GM18508 (cell line): ENCODE data around the gene TCFL5.

Source experiments
- ATAC-seq: cut with Tn5 transposase; IDR thresholded peaks from one replicate; pipeline ENCODE4 v1.9.1; 2021; ENCODE audit warnings: moderate number of reproducible peaks; ENCODE audit not compliant: insufficient read depth, unreplicated experiment

The TCFL5 gene

GRCh38 chr20:62897666-62898065 lies 36.0 kb upstream of the TCFL5 start:
- no peak for ATAC-seq

GRCh38 chr20:62896526-62896925 lies 34.9 kb upstream of the TCFL5 start:
- no peak for ATAC-seq

- no peak for ATAC-seq
Observed at GRCh38 chr20:62895539-62895938, 33.9 kb upstream of the TCFL5 start.

- ATAC-seq: no peak
Observed at GRCh38 chr20:62894261-62894660, 32.6 kb upstream of the TCFL5 start.

GRCh38 chr20:62893700-62894099 lies 32.1 kb upstream of the TCFL5 start:
- no peak for ATAC-seq

GRCh38 chr20:62892348-62893304 lies 31.0 kb upstream of the TCFL5 start:
- no peak for ATAC-seq

- ATAC-seq: no peak
Observed at GRCh38 chr20:62891111-62891510, 29.5 kb upstream of the TCFL5 start.

- no peak for ATAC-seq
Observed at GRCh38 chr20:62890444-62890843, 28.8 kb upstream of the TCFL5 start.

- no peak for ATAC-seq
Observed at GRCh38 chr20:62889871-62890270, 28.2 kb upstream of the TCFL5 start.

GRCh38 chr20:62889411-62889810 lies 27.8 kb upstream of the TCFL5 start:
- ATAC-seq: no peak

GRCh38 chr20:62888910-62889309 lies 27.3 kb upstream of the TCFL5 start:
- no peak for ATAC-seq

- no peak for ATAC-seq
Observed at GRCh38 chr20:62888406-62888805, 26.8 kb upstream of the TCFL5 start.

GRCh38 chr20:62887860-62888239 lies 26.2 kb upstream of the TCFL5 start:
- no peak for ATAC-seq

- no peak for ATAC-seq
Observed at GRCh38 chr20:62887152-62887859, 25.7 kb upstream of the TCFL5 start.

- no peak for ATAC-seq
Observed at GRCh38 chr20:62886709-62887058, 25.1 kb upstream of the TCFL5 start.

GRCh38 chr20:62885896-62886708 lies 24.5 kb upstream of the TCFL5 start:
- ATAC-seq: no peak

- no peak for ATAC-seq
Observed at GRCh38 chr20:62885046-62885895, 23.6 kb upstream of the TCFL5 start.

GRCh38 chr20:62884556-62884955 lies 22.9 kb upstream of the TCFL5 start:
- ATAC-seq: no peak

- no peak for ATAC-seq
Observed at GRCh38 chr20:62882426-62882825, 20.8 kb upstream of the TCFL5 start.
